K562 (cell line): Measurements from ENCODE around the gene EAPP. TPM values are rescaled to one million over a fixed set of nuclear protein-coding genes. Genes with fewer than 3 reads are reported as not detected.

ENCODE experiments used
- ATAC-seq: fragments of 200-7000 bp; cut with Tn5 transposase; 3 replicates; pipeline ENCODE4 v1.9.1; 2020; ENCODE audit warnings: moderate library complexity
- BruUV-seq: library from RNA; stranded (reverse); fragments of 400-500 nt; replicated peaks from 2 replicates; lab custom pipeline; 2021; lab: Mats Ljungman, UMichigan
- CTCF ChIA-PET: fragments of 300-600 bp; formaldehyde crosslinking; extraction: SDS; loops from one replicate; lab custom pipeline; 2021; ENCODE audit warnings: low intra/inter-chr PET ratio; lab: Yijun Ruan, JAX
- POLR2A ChIA-PET: fragments of 300-600, 350-650 bp; sonication (Branson Sonifier 250); formaldehyde crosslinking; extraction: SDS; loops from one replicate; lab custom pipeline; 2021; ENCODE audit warnings: antibody characterized with exemption, inconsistent platforms; lab: Yijun Ruan, JAX
- DNase-seq, 4 experiments: peaks; one replicate each; pipeline versions ENCODE4 v3.0.0 to v3.0.0-alpha.2; 2011 to 2018; ENCODE audit warnings: low spot score in 3 of 4, mixed read lengths in 3 of 4; ENCODE audit errors: extremely low read depth in 1 of 4
- FAIRE-seq: peaks from 2 replicates; lab custom pipeline; 2011; peaks lifted over from hg19 to GRCh38; lab: Jason Lieb, UNC
- H2AFZ ChIP-seq: 2 replicates; pipeline ENCODE4 v1.6.0; 2011; ENCODE audit warnings: low read depth, low read length, control low read depth, inconsistent platforms
- H3K27ac ChIP-seq: fragments of 200-600 bp; 3 replicates; pipeline ENCODE4 v1.8.0; 2011; ENCODE audit warnings: low read depth, mild to moderate bottlenecking, control low read depth, inconsistent platforms, low read length, moderate library complexity, mixed read lengths; ENCODE audit errors: extremely low read depth
- H3K27me3 ChIP-seq, 2 experiments: fragments of 300-600 bp in 1 of 2; 2 replicates in 1 of 2; 3 replicates in 1 of 2; pipeline versions ENCODE4 v1.6.0 to v1.8.0; 2011; ENCODE audit warnings: inconsistent platforms in 2 of 2, low read length in 2 of 2, mild to moderate bottlenecking in 1 of 2, mixed read lengths in 1 of 2, moderate library complexity in 1 of 2; ENCODE audit not compliant: control insufficient read depth in 2 of 2, insufficient read depth in 2 of 2
- H3K36me3 ChIP-seq: fragments of 300-600 bp; 3 replicates; pipeline ENCODE4 v1.8.0; 2011; ENCODE audit warnings: mild to moderate bottlenecking, low read length, inconsistent platforms; ENCODE audit not compliant: control insufficient read depth, insufficient read depth
- H3K4me1 ChIP-seq, 2 experiments: fragments of 200-600 bp in 1 of 2; replicated peaks in 1 of 2; 2 replicates in 1 of 2; 3 replicates in 1 of 2; pipeline versions ENCODE4 v1.5.1 to v1.8.0; 2011; ENCODE audit warnings: inconsistent platforms in 2 of 2, low read length in 2 of 2, mild to moderate bottlenecking in 1 of 2, mixed read lengths in 1 of 2, moderate library complexity in 1 of 2; ENCODE audit not compliant: control insufficient read depth in 2 of 2, insufficient read depth in 2 of 2
- H3K4me2 ChIP-seq: 2 replicates; pipeline ENCODE4 v1.6.1; 2011; ENCODE audit warnings: low read length, control low read depth, inconsistent platforms, mixed read lengths; ENCODE audit not compliant: insufficient read depth
- H3K4me3 ChIP-seq: fragments of 200-600 bp; sonication (generic), shearing (Covaris generic); 2 replicates; pipeline ENCODE4 v1.5.1; 2016; ENCODE audit warnings: control low read depth, inconsistent platforms
- H3K79me2 ChIP-seq: fragments of 200-600 bp; 3 replicates; pipeline ENCODE4 v1.8.0; 2011; ENCODE audit warnings: low read length, inconsistent platforms; ENCODE audit not compliant: control insufficient read depth, insufficient read depth
- H3K9ac ChIP-seq, 2 experiments: 2 replicates each; pipeline versions ENCODE4 v1.6.0 to v1.6.1; 2011; ENCODE audit warnings: low read depth in 2 of 2, low read length in 2 of 2, control low read depth in 1 of 2, inconsistent platforms in 1 of 2, mild to moderate bottlenecking in 1 of 2, mixed read lengths in 1 of 2; ENCODE audit not compliant: insufficient read depth in 1 of 2
- H3K9me1 ChIP-seq: one replicate; pipeline ENCODE4 v1.6.0; 2011; ENCODE audit warnings: inconsistent platforms, mild to moderate bottlenecking, low read length, moderate library complexity; ENCODE audit not compliant: control insufficient read depth, insufficient read depth
- H3K9me3 ChIP-seq: replicated peaks from 2 replicates; pipeline ENCODE4 v1.5.1; 2011; ENCODE audit warnings: low read depth, low read length, inconsistent platforms; ENCODE audit not compliant: control insufficient read depth, insufficient read depth
- H4K20me1 ChIP-seq: replicated peaks from 2 replicates; pipeline ENCODE4 v1.6.1; 2011; ENCODE audit warnings: low read length, inconsistent platforms, mixed read lengths; ENCODE audit not compliant: control insufficient read depth, insufficient read depth
- BACH1 ChIP-seq: fragments of 200-800 bp; sonication (Bioruptor generic); IDR thresholded peaks from 2 replicates; pipeline ENCODE4 v1.6.1; 2016; ENCODE audit warnings: missing genetic modification characterization, missing compliant biosample characterization
- BCL6 ChIP-seq: fragments of 250-450 bp; sonication (Bioruptor Pico); IDR thresholded peaks from 2 replicates; pipeline ENCODE4 v1.4.0; 2020
- DPF2 ChIP-seq: fragments of 450-650 bp; IDR thresholded peaks from 2 replicates; pipeline ENCODE4 v1.6.1; 2016
- EZH2 ChIP-seq: IDR thresholded peaks from 2 replicates; pipeline ENCODE4 v1.6.1; 2012; ENCODE audit warnings: low read depth, mild to moderate bottlenecking, inconsistent platforms, low read length, borderline replicate concordance
- MCM5 ChIP-seq: fragments of 450-650 bp; IDR thresholded peaks from 2 replicates; pipeline ENCODE4 v1.6.1; 2016; ENCODE audit warnings: low read depth
- PCBP1 ChIP-seq: fragments of 200-400 bp; formaldehyde crosslinking; IDR thresholded peaks from 2 replicates; pipeline ENCODE4 v1.6.1; 2018; ENCODE audit warnings: mild to moderate bottlenecking, low read depth, low read length; ENCODE audit not compliant: poor library complexity, severe bottlenecking
- SNRNP70 ChIP-seq: fragments of 200-400 bp; formaldehyde crosslinking; optimal IDR thresholded peaks from 2 replicates; pipeline ENCODE3; 2017; ENCODE audit warnings: low read depth, low read length
- TAF15 ChIP-seq: fragments of 200-400 bp; formaldehyde crosslinking; IDR thresholded peaks from 2 replicates; pipeline ENCODE4 v1.6.1; 2017; ENCODE audit warnings: mild to moderate bottlenecking, low read depth, low read length, moderate library complexity
- ZNF584 ChIP-seq: fragments of 200-800 bp; sonication (Bioruptor generic); IDR thresholded peaks from 2 replicates; pipeline ENCODE4 v1.6.1; 2016; ENCODE audit warnings: low read depth, mild to moderate bottlenecking, missing genetic modification characterization, missing compliant biosample characterization
- ZNF668 ChIP-seq: fragments of 250-450 bp; sonication (Bioruptor Pico); IDR thresholded peaks from 2 replicates; pipeline ENCODE4 v1.8.0; 2022; ENCODE audit warnings: mild to moderate bottlenecking, inconsistent platforms
- ZNF76 ChIP-seq: fragments of 250-450 bp; sonication (Bioruptor Pico); IDR thresholded peaks from 2 replicates; pipeline ENCODE4 v1.4.0; 2020; ENCODE audit warnings: mild to moderate bottlenecking, moderate library complexity, borderline replicate concordance
- WGBS: fragments of 100-300 bp; shearing (Covaris generic); methylation state at CpG from one replicate; pipeline ENCODE4 v1.1.6; 2016; ENCODE audit warnings: low coverage, mixed read lengths; ENCODE audit not compliant: insufficient coverage; ENCODE audit errors: missing lambda C conversion rate; 5-methylcytosine and 5-hydroxymethylcytosine counted together
- in situ Hi-C: fragments of 300-500 bp; cut with MboI; formaldehyde crosslinking; loops from 4 replicates; pipeline ENCODE4 v1.15.0; 2018; ENCODE audit warnings: inconsistent platforms, mixed read lengths
- intact Hi-C: fragments of 100-400 bp; cut with micrococcal nuclease; formaldehyde crosslinking; loops from 2 replicates; pipeline ENCODE4 v1.14.2; 2022
- polyA plus RNA-seq, 8 experiments: library from polyadenylated mRNA; depleted of rRNA in 4 of 8; stranded (reverse) in 5 of 8; unstranded in 3 of 8; fragments of >200 nt; fragmentation: Nextera tagmentation in 2 of 8; fragmentation: Illumina TruSeq in 1 of 8; extraction: Ambion mirVana in 2 of 8; extraction: Trizol in 1 of 8; gene quantifications; 2 replicates each; pipeline versions ENCODE4 v1.2.1 to v1.2.3, GENCODE V29; 2011 to 2014; ENCODE audit warnings: inconsistent platforms in 1 of 8, missing spikeins in 1 of 8
- total RNA-seq, 7 experiments: library from RNA; depleted of rRNA in 6 of 7; stranded (reverse); fragments of >200 nt in 6 of 7; fragmentation: Illumina TruSeq in 2 of 7; extraction: Trizol in 2 of 7; gene quantifications; 2 replicates each; pipeline versions ENCODE4 v1.2.1 to v1.2.3, GENCODE V29; 2011 to 2021; ENCODE audit warnings: low replicate concordance in 1 of 7
- TF ChIP-seq, protein P1 (sequence below): fragments of 450-650 bp; formaldehyde crosslinking; IDR thresholded peaks from 2 replicates; pipeline ENCODE4 v1.4.0; 2020; ENCODE audit warnings: mild to moderate bottlenecking, mixed read lengths

Gene EAPP
- total and polyA plus RNA-seq, 9 of the 15 experiments (the other 6 are each of a cell fraction or from before 2014, with no cell fraction given) = 19.0 to 67.6 (median 30.3) TPM

GRCh38 chr14:34536951-34537676 is 2.4 kb downstream of the EAPP start:
- TF ChIP-seq MCM5 = no peak
- no peak for TF ChIP-seq TAF15
- no peak for TF ChIP-seq EZH2
- peaks cover 0 to 7% of the 10 kb centered on the region in 2 experiments; a peak in 2 of 5 replicates for H3K4me1 ChIP-seq
- WGBS = 81% methylated on average over 4 of the region's 4 CpGs
- no peak overlapping the region for H3K27ac ChIP-seq
- H3K9me3 ChIP-seq = no peaks in the 10 kb centered on the region
- FAIRE-seq = no peak
- no peak for ATAC-seq
- no peaks in the 10 kb centered on the region for H3K9me1 ChIP-seq
- 0 out of 2 replicates have a peak, but pooled peaks cover 3% of the 10 kb centered on the region for H4K20me1 ChIP-seq
- H3K36me3 ChIP-seq = peaks cover 22% of the 10 kb centered on the region; the same call in 2 of the 3 replicates
- ChIA-PET CTCF (no interaction called here), POLR2A (interaction anchor here (0.6 to 1.3 kb wide), 3 partner anchors 9 to 170 kb away, joined by 3 read pairs; no protein-coding TSS in a partner anchor)
- no peaks in the 10 kb centered on the region for H3K27me3 ChIP-seq
- BruUV-seq = no TSS peak
- no peak for DNase-seq
- 0 out of 2 replicates have a peak overlapping the region, but pooled peaks have one; percentile 90 for H3K4me3 ChIP-seq
- peaks cover 26% of the 10 kb centered on the region for H3K79me2 ChIP-seq
- intact Hi-C loops (loop anchor here (5.0 kb wide), 2 partner anchors 75 to 170 kb away; partner anchors contain the start of gene SPTSSA), in situ Hi-C loops (no loop called here)
- peak overlapping the region in 1 of 2 experiments; percentile 95; a peak in 3 of 4 replicates for H3K9ac ChIP-seq
- H3K4me2 ChIP-seq = peak overlapping the region; percentile 85
- H2AFZ ChIP-seq = no peak overlapping the region

- FAIRE-seq (no peak), DNase-seq (no peak), ATAC-seq (no peak)
- Histone ChIP-seq H3K4me1 (no peaks in the 10 kb centered on the region), H3K27me3 (no peaks in the 10 kb centered on the region), H3K36me3 (peaks cover 43% of the 10 kb centered on the region; the same call in 2 of the 3 replicates), H4K20me1 (no peaks in the 10 kb centered on the region), H3K4me2 (no peak overlapping the region), H3K4me3 (no peak overlapping the region), H3K27ac (no peak overlapping the region), H3K9me1 (no peaks in the 10 kb centered on the region), H3K9ac (no peak overlapping the region), H3K9me3 (no peaks in the 10 kb centered on the region), H2AFZ (no peak overlapping the region), H3K79me2 (no peaks in the 10 kb centered on the region)
- TF ChIP-seq DPF2 = no peak
- TF ChIP-seq ZNF76 (CRISPR knock-in tag) = no peak
- no peak for TF ChIP-seq SNRNP70
- TF ChIP-seq, protein P1, sequence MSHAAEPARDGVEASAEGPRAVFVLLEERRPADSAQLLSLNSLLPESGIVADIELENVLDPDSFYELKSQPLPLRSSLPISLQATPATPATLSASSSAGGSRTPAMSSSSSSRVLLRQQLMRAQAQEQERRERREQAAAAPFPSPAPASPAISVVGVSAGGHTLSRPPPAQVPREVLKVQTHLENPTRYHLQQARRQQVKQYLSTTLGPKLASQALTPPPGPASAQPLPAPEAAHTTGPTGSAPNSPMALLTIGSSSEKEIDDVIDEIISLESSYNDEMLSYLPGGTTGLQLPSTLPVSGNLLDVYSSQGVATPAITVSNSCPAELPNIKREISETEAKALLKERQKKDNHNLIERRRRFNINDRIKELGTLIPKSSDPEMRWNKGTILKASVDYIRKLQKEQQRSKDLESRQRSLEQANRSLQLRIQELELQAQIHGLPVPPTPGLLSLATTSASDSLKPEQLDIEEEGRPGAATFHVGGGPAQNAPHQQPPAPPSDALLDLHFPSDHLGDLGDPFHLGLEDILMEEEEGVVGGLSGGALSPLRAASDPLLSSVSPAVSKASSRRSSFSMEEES (CRISPR knock-in tag) = no peak
- TF ChIP-seq BACH1 (tag) = no peak
- no peak for TF ChIP-seq PCBP1
- TF ChIP-seq ZNF584 (CRISPR knock-in tag) = no peak
- no peak for TF ChIP-seq BCL6
- TF ChIP-seq ZNF668 = no peak
- intact Hi-C loops (no loop called here), in situ Hi-C loops (no loop called here)
- no TSS peak for BruUV-seq
- 71% methylated on average over 1 of the region's 1 CpG for WGBS
- ChIA-PET CTCF (no interaction called here), POLR2A (interaction anchor here (1.3 kb wide), 1 partner anchor 9 kb away, joined by 3 read pairs; no protein-coding TSS in a partner anchor)
Observed at GRCh38 chr14:34527591-34527990, 11.9 kb downstream of the EAPP start.
